ENCODE measurements around the gene TYW1.
"Not testable (repeated sequence)": the region's sequence is repeated elsewhere in the genome, so short reads cannot be mapped to it uniquely, and the experiment has no call there.

The TYW1 gene

GRCh38 chr7:67192123-67192702 lies 195.6 kb downstream of the TYW1 start:
- DNase-seq: not testable (repeated sequence)

DNA sequence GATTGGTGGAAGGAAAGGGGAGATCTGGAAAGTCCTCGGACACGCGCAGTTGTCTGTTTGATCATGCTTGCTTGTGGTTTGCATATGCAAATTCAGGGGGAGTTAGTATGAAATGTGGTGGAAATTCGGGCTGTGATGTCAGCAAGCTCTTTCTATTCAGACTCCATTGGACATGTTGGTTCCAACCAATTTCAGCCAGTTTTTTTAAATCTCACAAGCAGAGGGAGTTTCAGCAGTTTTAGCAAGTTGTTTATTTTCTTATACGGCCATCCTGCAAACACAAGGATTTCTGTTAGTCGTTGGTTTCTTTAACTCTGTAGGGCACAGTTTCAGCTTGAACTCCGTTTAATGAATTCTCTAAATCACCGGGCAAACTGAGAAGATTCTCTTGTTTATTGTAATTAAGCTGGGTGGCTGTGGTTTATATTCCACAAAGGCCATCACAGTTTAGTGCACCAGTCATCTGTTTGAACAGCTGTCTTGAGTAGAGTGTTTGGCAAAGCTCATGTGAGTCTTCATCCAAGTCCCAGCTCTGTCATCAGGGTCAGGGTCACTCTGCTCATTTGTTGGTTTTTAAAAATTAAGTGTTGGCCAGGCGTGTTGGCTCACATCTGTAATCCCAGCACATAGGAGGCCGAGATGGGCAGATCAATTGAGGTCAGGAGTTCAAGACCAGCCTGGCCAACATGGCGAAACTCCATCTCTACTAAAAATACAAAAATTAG lies 196.4 kb downstream of the TYW1 start:
- peak; percentile 93 for DNase-seq

DNA sequence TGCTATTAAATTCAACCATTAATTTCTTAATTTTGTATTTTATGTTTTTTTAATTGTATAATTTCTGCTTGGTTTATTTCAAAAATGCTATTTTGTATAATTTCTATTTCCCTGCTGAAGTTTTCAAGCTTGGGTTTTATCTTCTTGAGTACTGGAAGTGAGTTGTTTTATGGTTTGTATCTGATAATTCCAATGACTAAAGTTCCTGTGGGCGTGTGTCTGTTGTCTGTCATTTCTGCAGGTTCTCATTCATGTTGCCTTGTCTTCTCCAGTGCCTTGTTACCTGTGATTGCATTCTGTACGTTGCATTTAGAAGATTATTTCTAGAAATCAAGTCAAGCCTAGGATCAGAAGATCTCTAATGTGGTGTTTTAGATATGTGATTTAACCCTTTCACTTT lies 199.5 kb downstream of the TYW1 start:
- not testable (repeated sequence) for DNase-seq

- DNase-seq: not testable (repeated sequence)
Observed at GRCh38 chr7:67198865-67199526, 202.4 kb downstream of the TYW1 start.

- not testable (repeated sequence) for DNase-seq
Observed at GRCh38 chr7:67205772-67206171, 209.1 kb downstream of the TYW1 start.

DNA sequence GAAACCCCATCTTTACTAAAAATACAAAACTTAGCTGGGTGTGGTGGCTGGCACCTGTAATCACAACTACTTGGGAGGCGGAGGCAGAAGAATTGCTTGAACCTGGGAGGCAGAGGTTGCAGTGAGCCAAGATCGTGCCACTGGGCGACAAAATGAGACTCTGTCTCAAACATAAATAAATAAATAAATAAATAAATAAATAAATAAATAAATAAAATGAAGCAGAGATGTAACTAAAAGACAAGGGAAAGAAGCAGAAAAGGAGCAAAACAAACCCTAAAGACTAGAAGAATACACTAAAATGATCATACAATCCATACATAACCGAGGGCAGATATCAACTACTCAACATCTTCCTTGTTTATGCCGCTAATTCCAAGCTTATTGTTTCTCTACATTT lies 209.8 kb downstream of the TYW1 start:
- DNase-seq: no peak

GRCh38 chr7:67208656-67209055 lies 212.0 kb downstream of the TYW1 start:
- not testable (repeated sequence) for DNase-seq

GRCh38 chr7:67209256-67209655 lies 212.6 kb downstream of the TYW1 start:
- no peak for DNase-seq

DNA sequence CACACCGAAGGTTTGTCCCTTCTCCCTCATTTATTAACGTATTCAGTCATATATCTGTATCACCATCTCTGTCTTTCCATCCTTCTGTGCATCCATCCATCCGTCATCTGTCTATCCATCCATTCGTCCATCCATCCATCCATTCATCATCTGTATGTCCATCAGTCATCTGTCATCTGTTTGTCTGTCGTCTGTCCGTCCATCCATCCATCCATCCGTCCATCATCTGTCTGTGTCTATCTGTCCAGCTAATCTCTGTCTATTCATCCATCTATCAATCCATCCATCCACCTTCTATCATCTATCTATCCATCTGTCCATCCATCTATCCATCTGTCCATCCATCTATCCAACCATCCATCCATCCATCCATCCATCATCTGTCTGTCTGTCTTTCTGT lies 213.9 kb downstream of the TYW1 start:
- no peak for DNase-seq

- not testable (repeated sequence) for DNase-seq
Observed at GRCh38 chr7:67211650-67212330, 215.2 kb downstream of the TYW1 start.

- not testable (repeated sequence) for DNase-seq
Observed at GRCh38 chr7:67213038-67213437, 216.4 kb downstream of the TYW1 start.

- not testable (repeated sequence) for DNase-seq
Observed at GRCh38 chr7:67223551-67223950, 226.9 kb downstream of the TYW1 start.

DNA sequence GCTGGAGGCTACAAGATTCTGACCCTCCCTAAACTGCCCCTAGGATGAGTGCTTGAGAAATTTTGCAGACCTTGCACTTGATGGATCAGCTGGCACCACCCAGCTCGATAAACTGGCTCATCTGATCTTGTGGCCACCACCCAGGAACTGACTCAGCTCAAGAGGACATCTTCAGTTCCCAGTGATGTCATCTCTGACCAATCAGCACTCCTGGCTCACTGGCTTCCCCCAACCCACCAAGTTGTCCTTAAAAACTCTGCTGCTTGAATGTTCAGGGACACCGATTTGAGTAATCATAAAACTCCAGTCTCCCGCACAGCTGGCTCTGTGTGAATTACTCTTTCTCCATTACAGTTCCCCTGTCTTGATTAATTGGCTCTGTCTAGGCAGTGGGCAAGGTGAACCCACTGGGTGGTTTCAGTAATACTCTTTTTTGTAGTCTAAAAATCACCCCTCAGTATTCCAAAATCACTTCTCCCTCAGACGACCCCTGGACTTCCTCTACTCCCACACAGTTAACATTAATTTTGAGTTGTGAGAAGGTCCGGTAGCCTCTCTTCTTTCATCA lies 229.8 kb downstream of the TYW1 start:
- peak; percentile 2 for DNase-seq

GRCh38 chr7:67226967-67227366 lies 230.3 kb downstream of the TYW1 start:
- not testable (repeated sequence) for DNase-seq

DNA sequence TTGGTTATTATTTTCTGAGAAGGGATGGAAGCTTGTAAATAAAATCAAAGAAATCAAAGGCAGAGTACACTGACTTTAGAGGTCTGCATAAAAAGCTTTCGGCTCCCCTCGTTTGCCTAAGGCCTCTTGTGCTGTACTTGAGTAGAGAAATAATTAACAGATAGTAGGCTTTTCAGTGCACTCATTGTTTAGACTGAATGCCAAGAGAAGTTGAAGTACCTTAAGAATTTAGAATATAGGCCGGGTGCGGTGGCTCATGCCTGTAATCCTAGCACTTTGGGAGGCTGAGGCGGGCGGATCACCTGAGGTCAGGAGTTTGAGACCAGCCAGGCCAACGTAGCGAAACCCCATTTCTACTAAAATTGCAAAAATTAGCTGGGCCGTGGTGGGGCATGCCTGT lies 232.4 kb downstream of the TYW1 start:
- DNase-seq: not testable (repeated sequence)

- not testable (repeated sequence) for DNase-seq
Observed at GRCh38 chr7:67230029-67230428, 233.4 kb downstream of the TYW1 start.

- DNase-seq: not testable (repeated sequence)
Observed at GRCh38 chr7:67233506-67233905, 236.9 kb downstream of the TYW1 start.

GRCh38 chr7:67236216-67236615 lies 239.6 kb downstream of the TYW1 start:
- DNase-seq: not testable (repeated sequence)

GRCh38 chr7:67242871-67243270 lies 246.2 kb downstream of the TYW1 start:
- not testable (repeated sequence) for DNase-seq

GRCh38 chr7:67248364-67248763 lies 251.7 kb downstream of the TYW1 start:
- not testable (repeated sequence) for DNase-seq

DNA sequence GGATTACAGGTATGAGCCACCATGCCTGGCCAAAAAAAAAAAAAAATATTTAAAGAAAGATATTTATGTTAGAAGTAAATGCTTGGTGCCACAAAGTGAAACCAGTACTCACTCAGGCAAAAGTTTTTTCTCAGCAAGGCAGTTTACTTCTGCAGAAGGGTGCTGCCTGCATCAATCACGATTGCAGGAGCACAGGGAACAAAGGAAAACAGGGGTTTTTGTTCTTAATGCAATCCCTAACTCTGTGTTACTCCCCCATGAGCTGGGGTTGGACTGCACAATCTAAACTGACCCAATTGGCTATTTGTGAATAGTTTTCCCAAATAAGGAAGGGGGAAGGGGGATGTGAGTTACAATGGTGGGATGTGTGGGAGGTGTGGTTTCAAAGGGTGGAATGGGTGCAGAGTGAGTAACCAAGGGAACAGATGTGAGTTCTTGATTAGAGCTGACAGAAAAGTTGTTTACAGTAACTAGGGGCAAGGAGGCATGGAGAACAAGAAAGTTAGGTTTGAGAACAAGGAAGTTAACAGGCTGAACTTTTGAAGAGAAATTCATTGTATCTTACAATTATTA lies 255.4 kb downstream of the TYW1 start:
- no peak for DNase-seq

- not testable (repeated sequence) for DNase-seq
Observed at GRCh38 chr7:67255076-67255475, 258.4 kb downstream of the TYW1 start.

DNA sequence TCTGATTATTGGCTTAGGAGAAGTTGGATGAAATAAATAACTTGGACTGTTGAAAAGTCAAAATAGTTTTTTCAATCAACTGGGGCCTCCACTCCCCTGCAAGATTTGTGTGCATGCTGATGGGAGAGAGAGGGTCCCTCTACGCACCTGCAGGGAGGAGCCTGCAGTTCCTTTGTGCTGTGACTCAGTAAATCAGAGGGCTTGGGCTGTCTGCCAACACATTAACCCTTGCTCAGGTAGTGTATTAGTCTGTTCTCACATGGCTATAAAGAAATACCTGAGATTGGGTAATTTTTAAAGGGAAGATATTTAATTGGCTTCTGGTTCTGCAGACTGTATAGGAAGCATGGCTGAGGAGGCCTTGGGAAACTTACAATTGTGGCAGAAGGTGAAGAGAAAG lies 261.1 kb downstream of the TYW1 start:
- DNase-seq: not testable (repeated sequence)

All from NCI-H2029 (cell line).